Liver (tissue), 9 donors: ENCODE measurements around the gene OSCAR. TPM values are rescaled to one million over a fixed set of nuclear protein-coding genes. Genes with fewer than 3 reads are reported as not detected.

Experiments used
- DNase-seq: peaks from one replicate; pipeline ENCODE4 v3.0.0-alpha.2; 2017; ENCODE audit warnings: low spot score
- H3K27ac ChIP-seq, 2 donors: one replicate each; pipeline ENCODE4 v1.7.0; 2013; ENCODE audit warnings: inconsistent platforms in 2 of 2, low read length in 2 of 2, control low read depth in 1 of 2, low read depth in 1 of 2, mild to moderate bottlenecking in 1 of 2
- H3K27me3 ChIP-seq, 4 donors: one replicate each; pipeline versions ENCODE4 v1.6.1 to v1.7.0; 2013; ENCODE audit warnings: low read length in 3 of 4, inconsistent platforms in 1 of 4, mild to moderate bottlenecking in 1 of 4, moderate library complexity in 1 of 4; ENCODE audit not compliant: control insufficient read depth in 4 of 4, insufficient read depth in 4 of 4
- H3K36me3 ChIP-seq, 4 donors: one replicate each; pipeline versions ENCODE4 v1.6.1 to v1.7.0; 2013; ENCODE audit warnings: low read length in 3 of 4, mild to moderate bottlenecking in 3 of 4, low read depth in 1 of 4, moderate library complexity in 1 of 4; ENCODE audit not compliant: control insufficient read depth in 4 of 4, insufficient read depth in 3 of 4
- H3K4me1 ChIP-seq, 4 donors: one replicate each; pipeline versions ENCODE4 v1.6.1 to v1.7.0; 2013; ENCODE audit warnings: low read length in 3 of 4, mild to moderate bottlenecking in 3 of 4, moderate library complexity in 1 of 4; ENCODE audit not compliant: control insufficient read depth in 4 of 4, insufficient read depth in 4 of 4
- H3K4me3 ChIP-seq, 3 donors: one replicate each; pipeline versions ENCODE4 v1.6.1 to v1.7.0; 2013; ENCODE audit warnings: low read length in 3 of 3, control low read depth in 1 of 3, low read depth in 1 of 3, mild to moderate bottlenecking in 1 of 3
- H3K9ac ChIP-seq, 2 donors: one replicate each; pipeline ENCODE4 v1.7.0; 2013; ENCODE audit warnings: low read length in 2 of 2, mild to moderate bottlenecking in 2 of 2, moderate library complexity in 2 of 2, control low read depth in 1 of 2, low read depth in 1 of 2
- H3K9me3 ChIP-seq, 4 donors: one replicate each; pipeline versions ENCODE4 v1.6.1 to v1.7.0; 2013; ENCODE audit warnings: low read length in 3 of 4; ENCODE audit not compliant: control insufficient read depth in 4 of 4
- FOXA1 ChIP-seq: IDR thresholded peaks from 2 replicates; pipeline ENCODE4 v1.6.1; 2016; ENCODE audit warnings: antibody characterized with exemption
- HNF4A ChIP-seq, 2 donors: conservative IDR thresholded peaks; 2 replicates each; pipeline ENCODE4 v1.6.1; 2016; ENCODE audit warnings: antibody characterized with exemption in 2 of 2, mild to moderate bottlenecking in 2 of 2
- RXRA ChIP-seq, 2 donors: IDR thresholded peaks; 2 replicates each; pipeline ENCODE4 v1.6.1; 2017 to 2018; ENCODE audit warnings: antibody characterized with exemption in 2 of 2, mild to moderate bottlenecking in 1 of 2
- SP1 ChIP-seq: IDR thresholded peaks from 2 replicates; pipeline ENCODE4 v1.6.1; 2018; ENCODE audit warnings: antibody characterized with exemption, mild to moderate bottlenecking
- TAF1 ChIP-seq: conservative IDR thresholded peaks from 2 replicates; pipeline ENCODE4 v1.6.1; 2016; ENCODE audit warnings: antibody characterized with exemption, mild to moderate bottlenecking
- YY1 ChIP-seq: IDR thresholded peaks from 2 replicates; pipeline ENCODE4 v1.6.1; 2016; ENCODE audit warnings: antibody characterized with exemption, mild to moderate bottlenecking
- WGBS: extraction: QIAGEN DNeasy Blood & Tissue Kit; methylation state at CpG from one replicate; pipeline ENCODE4 v1.1.7; 2013; 5-methylcytosine and 5-hydroxymethylcytosine counted together
- polyA plus RNA-seq, 2 donors: library from polyadenylated mRNA; stranded (reverse) in 1 of 2; unstranded in 1 of 2; fragments of 200-250 nt in 1 of 2; fragments of >200 nt in 1 of 2; fragmentation: Nextera tagmentation in 1 of 2; extraction: Ambion mirVana in 1 of 2; gene quantifications; one replicate each; pipeline versions ENCODE4 v1.2.1 to v1.2.3, GENCODE V29; 2013 to 2015
- total RNA-seq, 2 donors: library from RNA; depleted of rRNA; stranded (reverse); fragments of >200 nt; gene quantifications; one replicate each; pipeline ENCODE4 v1.2.3, GENCODE V29; 2014
- TF ChIP-seq, protein P1 (sequence below): IDR thresholded peaks from 2 replicates; pipeline ENCODE4 v1.6.1; 2016; ENCODE audit warnings: antibody characterized with exemption
- TF ChIP-seq, protein P2 (sequence below): IDR thresholded peaks from 2 replicates; pipeline ENCODE4 v1.6.1; 2016; ENCODE audit warnings: antibody characterized with exemption, mild to moderate bottlenecking
- TF ChIP-seq, protein P3 (sequence below): IDR thresholded peaks from 2 replicates; pipeline ENCODE4 v1.6.1; 2016; ENCODE audit warnings: antibody characterized with exemption
- donor health status: healthy.
- donor health status: healthy.
- donor health status: healthy.
- donor health status: healthy.
- donor health status: healthy.

The OSCAR gene
- total and polyA plus RNA-seq, 4 donors, result 0.60 to 2.0 (median 0.83) TPM

DNA sequence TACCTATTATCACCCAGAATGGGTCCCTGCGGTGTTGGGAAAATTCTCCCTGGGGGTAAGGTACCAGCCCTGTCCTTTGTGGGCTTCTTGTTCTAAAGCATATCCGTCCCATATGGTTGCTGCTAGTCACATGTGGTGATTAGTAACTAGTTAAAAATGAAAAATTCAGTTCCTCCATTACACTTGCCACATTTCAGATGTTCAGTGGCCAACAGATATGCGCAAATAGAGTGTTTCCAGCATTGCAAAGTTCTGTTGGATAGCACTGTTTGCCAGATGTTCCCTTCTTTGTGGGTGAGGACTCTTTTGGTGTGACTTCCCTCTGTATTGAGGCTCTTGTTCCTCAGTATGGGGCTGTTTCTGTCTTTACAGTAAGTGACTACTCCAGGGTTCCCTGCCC is 40.8 kb upstream of the OSCAR start (continued):
- TF ChIP-seq YY1 (no peak), FOXA1 (no peak), TAF1 (no peak), HNF4A (conservative IDR thresholded peaks at IDR 0.05) (no peak)
- TF ChIP-seq, protein P1, sequence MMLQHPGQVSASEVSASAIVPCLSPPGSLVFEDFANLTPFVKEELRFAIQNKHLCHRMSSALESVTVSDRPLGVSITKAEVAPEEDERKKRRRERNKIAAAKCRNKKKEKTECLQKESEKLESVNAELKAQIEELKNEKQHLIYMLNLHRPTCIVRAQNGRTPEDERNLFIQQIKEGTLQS, result no peak
- TF ChIP-seq, protein P2, sequence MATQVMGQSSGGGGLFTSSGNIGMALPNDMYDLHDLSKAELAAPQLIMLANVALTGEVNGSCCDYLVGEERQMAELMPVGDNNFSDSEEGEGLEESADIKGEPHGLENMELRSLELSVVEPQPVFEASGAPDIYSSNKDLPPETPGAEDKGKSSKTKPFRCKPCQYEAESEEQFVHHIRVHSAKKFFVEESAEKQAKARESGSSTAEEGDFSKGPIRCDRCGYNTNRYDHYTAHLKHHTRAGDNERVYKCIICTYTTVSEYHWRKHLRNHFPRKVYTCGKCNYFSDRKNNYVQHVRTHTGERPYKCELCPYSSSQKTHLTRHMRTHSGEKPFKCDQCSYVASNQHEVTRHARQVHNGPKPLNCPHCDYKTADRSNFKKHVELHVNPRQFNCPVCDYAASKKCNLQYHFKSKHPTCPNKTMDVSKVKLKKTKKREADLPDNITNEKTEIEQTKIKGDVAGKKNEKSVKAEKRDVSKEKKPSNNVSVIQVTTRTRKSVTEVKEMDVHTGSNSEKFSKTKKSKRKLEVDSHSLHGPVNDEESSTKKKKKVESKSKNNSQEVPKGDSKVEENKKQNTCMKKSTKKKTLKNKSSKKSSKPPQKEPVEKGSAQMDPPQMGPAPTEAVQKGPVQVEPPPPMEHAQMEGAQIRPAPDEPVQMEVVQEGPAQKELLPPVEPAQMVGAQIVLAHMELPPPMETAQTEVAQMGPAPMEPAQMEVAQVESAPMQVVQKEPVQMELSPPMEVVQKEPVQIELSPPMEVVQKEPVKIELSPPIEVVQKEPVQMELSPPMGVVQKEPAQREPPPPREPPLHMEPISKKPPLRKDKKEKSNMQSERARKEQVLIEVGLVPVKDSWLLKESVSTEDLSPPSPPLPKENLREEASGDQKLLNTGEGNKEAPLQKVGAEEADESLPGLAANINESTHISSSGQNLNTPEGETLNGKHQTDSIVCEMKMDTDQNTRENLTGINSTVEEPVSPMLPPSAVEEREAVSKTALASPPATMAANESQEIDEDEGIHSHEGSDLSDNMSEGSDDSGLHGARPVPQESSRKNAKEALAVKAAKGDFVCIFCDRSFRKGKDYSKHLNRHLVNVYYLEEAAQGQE, result no peak

DNA sequence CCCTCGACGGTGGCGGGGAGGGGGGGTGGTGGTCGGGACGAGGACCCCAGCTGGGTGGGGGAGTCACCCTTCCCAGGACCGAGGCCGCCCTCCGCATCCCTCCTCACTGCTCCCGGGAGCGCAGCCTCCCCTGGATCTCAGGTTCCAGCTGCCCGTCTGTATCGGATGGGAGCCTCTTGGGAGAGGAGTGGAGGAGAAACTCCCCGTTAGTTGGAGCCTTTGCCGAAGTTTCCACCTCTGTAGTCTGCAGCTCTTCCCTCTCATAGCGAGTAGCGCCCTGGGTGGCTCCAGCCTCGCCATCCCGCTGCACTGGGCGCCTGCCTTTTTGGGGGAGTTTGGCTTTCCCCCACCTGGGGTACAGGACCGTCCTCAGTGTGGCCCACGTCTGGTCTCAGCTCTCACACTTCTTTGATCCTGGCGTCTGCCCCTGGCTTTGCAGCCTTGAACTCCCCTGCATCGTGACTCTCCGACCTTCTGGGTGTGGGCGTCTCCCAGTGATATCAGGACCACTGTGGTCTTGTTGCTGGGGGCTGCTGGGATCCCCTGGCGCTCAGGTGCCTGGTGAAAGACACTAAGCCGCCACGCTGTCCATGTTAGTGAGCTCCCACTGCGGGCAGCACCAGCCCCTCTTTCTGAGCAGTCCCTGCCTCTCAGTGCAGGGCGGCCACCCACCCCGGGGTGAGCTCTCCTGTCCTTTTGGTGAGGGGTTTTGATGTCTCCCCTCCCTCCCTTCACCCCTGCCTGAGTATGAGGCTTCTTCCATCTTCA is 38.1 kb upstream of the OSCAR start:
- no peak overlapping the region for H3K9ac ChIP-seq
- no peak for DNase-seq
- H3K36me3 ChIP-seq, result peaks cover 0 to 17% (median 16%) of the 10 kb centered on the region in 4 donors
- H3K4me1 ChIP-seq, result peaks cover 3 to 35% (median 31%) of the 10 kb centered on the region in 4 donors
- no peaks in the 10 kb centered on the region for H3K9me3 ChIP-seq
- 32% methylated on average over 31 of the region's 31 CpGs for WGBS
- no peak for TF ChIP-seq HNF4A (conservative IDR thresholded peaks at IDR 0.05)
- TF ChIP-seq, protein P3, sequence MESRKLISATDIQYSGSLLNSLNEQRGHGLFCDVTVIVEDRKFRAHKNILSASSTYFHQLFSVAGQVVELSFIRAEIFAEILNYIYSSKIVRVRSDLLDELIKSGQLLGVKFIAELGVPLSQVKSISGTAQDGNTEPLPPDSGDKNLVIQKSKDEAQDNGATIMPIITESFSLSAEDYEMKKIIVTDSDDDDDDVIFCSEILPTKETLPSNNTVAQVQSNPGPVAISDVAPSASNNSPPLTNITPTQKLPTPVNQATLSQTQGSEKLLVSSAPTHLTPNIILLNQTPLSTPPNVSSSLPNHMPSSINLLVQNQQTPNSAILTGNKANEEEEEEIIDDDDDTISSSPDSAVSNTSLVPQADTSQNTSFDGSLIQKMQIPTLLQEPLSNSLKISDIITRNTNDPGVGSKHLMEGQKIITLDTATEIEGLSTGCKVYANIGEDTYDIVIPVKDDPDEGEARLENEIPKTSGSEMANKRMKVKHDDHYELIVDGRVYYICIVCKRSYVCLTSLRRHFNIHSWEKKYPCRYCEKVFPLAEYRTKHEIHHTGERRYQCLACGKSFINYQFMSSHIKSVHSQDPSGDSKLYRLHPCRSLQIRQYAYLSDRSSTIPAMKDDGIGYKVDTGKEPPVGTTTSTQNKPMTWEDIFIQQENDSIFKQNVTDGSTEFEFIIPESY, result no peak
- no peak for TF ChIP-seq SP1
- H3K27ac ChIP-seq, result no peak overlapping the region
- H3K4me3 ChIP-seq, result peak overlapping the region; percentile 61 to 88 (median 79)
- H3K27me3 ChIP-seq, result no peaks in the 10 kb centered on the region

DNA sequence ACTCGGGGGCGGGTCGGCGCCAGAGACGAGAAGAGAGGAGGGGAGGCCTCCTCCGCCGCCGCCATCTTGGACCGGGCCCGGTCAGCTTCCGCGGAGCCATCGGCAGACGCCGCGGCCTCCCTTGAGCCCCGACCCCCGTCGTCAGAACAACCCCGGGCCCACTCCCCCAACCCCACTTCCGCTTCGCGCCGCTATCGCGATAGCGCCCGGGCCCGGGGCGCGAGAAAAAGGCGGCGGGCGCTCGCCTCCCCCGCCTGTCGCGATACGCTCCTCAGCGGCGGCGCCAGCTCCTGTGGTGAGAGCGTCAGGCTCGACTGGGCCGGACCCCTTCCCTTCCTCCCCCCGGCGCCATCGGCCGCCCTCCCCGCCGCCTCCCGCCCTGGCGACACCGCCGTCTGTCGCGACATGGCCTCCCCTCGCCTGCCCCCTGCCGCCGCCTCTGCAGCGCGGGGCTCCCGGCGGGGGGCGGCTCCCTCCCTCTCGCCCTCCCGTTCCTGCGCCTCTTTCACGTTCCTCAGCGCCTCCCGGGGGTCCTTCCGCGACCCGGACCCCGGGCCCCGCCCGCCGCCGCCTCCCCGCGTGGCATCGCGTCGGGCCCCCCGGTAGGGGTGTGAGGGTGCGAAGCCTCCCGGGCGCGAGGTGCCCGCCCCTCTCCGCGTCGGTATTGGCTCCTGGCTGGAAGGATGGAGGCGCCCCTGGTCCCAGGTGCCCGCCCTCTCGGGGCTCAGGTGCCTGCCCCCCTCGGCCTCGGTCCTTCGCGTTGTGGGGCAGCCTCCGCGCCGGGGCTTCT is 37.3 kb upstream of the OSCAR start, which contains the start of gene CNOT3:
TSS of gene CNOT3 (plus strand) at position 64 of the 790 bp plus-strand sequence. CDS start 5,217 bp downstream, outside the sequence.
- H3K9me3 ChIP-seq, result no peaks in the 10 kb centered on the region
- H3K9ac ChIP-seq, result peak within 1 kb of the TSS; percentile 22 to 43
- WGBS, result under 1% methylated on average over 103 of the region's 103 CpGs
- peak; percentile 49 for DNase-seq
- no peaks in the 10 kb centered on the region for H3K27me3 ChIP-seq
- TF ChIP-seq TAF1 (no peak), SP1 (peak; percentile 61), YY1 (peak; percentile 98), RXRA (IDR thresholded peaks at IDR 0.05) (no peak)
- TF ChIP-seq, protein P3, result no peak
- H3K4me3 ChIP-seq, result peak within 1 kb of the TSS; percentile 68 to 88 (median 79)
- peaks cover 0 to 10% (median 8%) of the 10 kb centered on the region in 4 donors for H3K36me3 ChIP-seq
- peaks cover 3 to 35% (median 31%) of the 10 kb centered on the region in 4 donors for H3K4me1 ChIP-seq
- peak within 1 kb of the TSS; percentile 81 to 84 for H3K27ac ChIP-seq
